Trophoblast cell (in vitro differentiated cells and primary cell): ENCODE results near the gene CCDC12.

Source experiments
- DNase-seq, 2 donors: peaks; one replicate each; pipeline ENCODE4 v3.0.0-alpha.2; 2016
- H2AFZ ChIP-seq: 2 replicates; pipeline ENCODE4 v1.6.1; 2013; ENCODE audit warnings: low read length, moderate library complexity, mild to moderate bottlenecking; ENCODE audit not compliant: insufficient read depth, poor library complexity
- H2AK5ac ChIP-seq: 2 replicates; pipeline ENCODE4 v1.6.1; 2013; ENCODE audit warnings: mild to moderate bottlenecking, low read length
- H2BK120ac ChIP-seq: 2 replicates; pipeline ENCODE4 v1.6.1; 2013; ENCODE audit warnings: low read length, mild to moderate bottlenecking, moderate library complexity; ENCODE audit not compliant: insufficient read depth, poor library complexity
- H2BK12ac ChIP-seq: 2 replicates; pipeline ENCODE4 v1.6.1; 2013; ENCODE audit warnings: mild to moderate bottlenecking, low read length, moderate library complexity
- H2BK5ac ChIP-seq: 2 replicates; pipeline ENCODE4 v1.6.1; 2013; ENCODE audit warnings: low read length, low read depth, moderate library complexity, mild to moderate bottlenecking; ENCODE audit not compliant: poor library complexity
- H3K14ac ChIP-seq: 2 replicates; pipeline ENCODE4 v1.6.1; 2013; ENCODE audit warnings: mild to moderate bottlenecking, low read length
- H3K18ac ChIP-seq: 2 replicates; pipeline ENCODE4 v1.6.1; 2013; ENCODE audit warnings: mild to moderate bottlenecking, low read length
- H3K23ac ChIP-seq: 2 replicates; pipeline ENCODE4 v1.6.1; 2013; ENCODE audit warnings: low read length
- H3K27ac ChIP-seq: 2 replicates; pipeline ENCODE4 v1.5.1; 2013; ENCODE audit warnings: low read depth, mild to moderate bottlenecking, inconsistent platforms, low read length, moderate library complexity
- H3K27me3 ChIP-seq: 2 replicates; pipeline ENCODE4 v1.6.1; 2013; ENCODE audit warnings: inconsistent platforms, mild to moderate bottlenecking, low read length, moderate library complexity; ENCODE audit not compliant: insufficient read depth
- H3K36me3 ChIP-seq, 2 experiments: 1 replicate in 1 of 2; 2 replicates in 1 of 2; pipeline ENCODE4 v1.6.1; 2013; ENCODE audit warnings: low read length in 2 of 2, mild to moderate bottlenecking in 2 of 2, moderate library complexity in 1 of 2; ENCODE audit not compliant: insufficient read depth in 2 of 2, control insufficient read depth in 1 of 2
- H3K4ac ChIP-seq: 2 replicates; pipeline ENCODE4 v1.6.1; 2013; ENCODE audit warnings: low read depth, mild to moderate bottlenecking, low read length, moderate library complexity
- H3K4me1 ChIP-seq, 2 experiments: 1 replicate in 1 of 2; 2 replicates in 1 of 2; pipeline ENCODE4 v1.6.1; 2013; ENCODE audit warnings: low read length in 2 of 2, mild to moderate bottlenecking in 2 of 2, moderate library complexity in 1 of 2; ENCODE audit not compliant: insufficient read depth in 2 of 2, control insufficient read depth in 1 of 2
- H3K4me2 ChIP-seq: 2 replicates; pipeline ENCODE4 v1.6.1; 2013; ENCODE audit warnings: inconsistent platforms, mild to moderate bottlenecking, low read length, moderate library complexity
- H3K4me3 ChIP-seq: 2 replicates; pipeline ENCODE4 v1.5.1; 2013; ENCODE audit warnings: mild to moderate bottlenecking, low read depth, low read length, inconsistent platforms
- H3K79me1 ChIP-seq: one replicate; pipeline ENCODE4 v1.6.1; 2013; ENCODE audit warnings: low read length
- H3K79me2 ChIP-seq: 2 replicates; pipeline ENCODE4 v1.6.1; 2013; ENCODE audit warnings: low read length, mild to moderate bottlenecking; ENCODE audit not compliant: control insufficient read depth, insufficient read depth, poor library complexity
- H3K9ac ChIP-seq: 2 replicates; pipeline ENCODE4 v1.6.1; 2013; ENCODE audit warnings: mild to moderate bottlenecking, low read length
- H3K9me3 ChIP-seq: 2 replicates; pipeline ENCODE4 v1.6.1; 2013; ENCODE audit warnings: low read depth, mild to moderate bottlenecking, control low read depth, inconsistent platforms, low read length; ENCODE audit not compliant: insufficient read depth
- H4K12ac ChIP-seq: 2 replicates; pipeline ENCODE4 v1.6.1; 2013; ENCODE audit warnings: low read depth, mild to moderate bottlenecking, low read length, moderate library complexity
- H4K8ac ChIP-seq: 2 replicates; pipeline ENCODE4 v1.6.1; 2013; ENCODE audit warnings: low read depth, mild to moderate bottlenecking, low read length, moderate library complexity
- H4K91ac ChIP-seq: one replicate; pipeline ENCODE4 v1.6.1; 2013; ENCODE audit warnings: low read depth, mild to moderate bottlenecking, low read length, moderate library complexity
- WGBS: extraction: QIAGEN DNeasy Blood & Tissue Kit; methylation state at CpG from one replicate; pipeline ENCODE4 v1.1.7; 2013; ENCODE audit warnings: missing lambda C conversion rate; ENCODE audit not compliant: insufficient read length, insufficient coverage; ENCODE audit errors: extremely low coverage; 5-methylcytosine and 5-hydroxymethylcytosine counted together

The CCDC12 gene

GRCh38 chr3:46935168-46935858 lies 41.2 kb downstream of the CCDC12 start:
- peak; percentile 80 to 82 for DNase-seq
- H2BK5ac ChIP-seq, result peak overlapping the region; percentile 28
- H3K4me2 ChIP-seq, result peak overlapping the region; percentile 13
- peaks cover 37 to 38% of the 10 kb centered on the region in 2 experiments for H3K4me1 ChIP-seq
- H4K12ac ChIP-seq, result no peak overlapping the region
- no CpG with 5 or more reads among the region's 7 CpGs for WGBS
- H2AFZ ChIP-seq, result no peak overlapping the region
- peak overlapping the region; percentile 73 for H2AK5ac ChIP-seq
- peak overlapping the region; percentile 43 for H4K8ac ChIP-seq
- H3K27ac ChIP-seq, result no peak overlapping the region
- H3K79me2 ChIP-seq, result peaks cover 3% of the 10 kb centered on the region
- H2BK12ac ChIP-seq, result peak overlapping the region; percentile 74
- H3K23ac ChIP-seq, result no peak overlapping the region
- H3K36me3 ChIP-seq, result peaks cover 40 to 45% of the 10 kb centered on the region in 2 experiments
- H4K91ac ChIP-seq, result peak overlapping the region; percentile 36
- H3K9ac ChIP-seq, result no peak overlapping the region
- no peak overlapping the region for H3K4me3 ChIP-seq
- H3K79me1 ChIP-seq, result peaks cover 3% of the 10 kb centered on the region
- H3K18ac ChIP-seq, result peak overlapping the region; percentile 77
- peak overlapping the region; percentile 9 for H2BK120ac ChIP-seq
- H3K27me3 ChIP-seq, result no peaks in the 10 kb centered on the region
- H3K4ac ChIP-seq, result peak overlapping the region; percentile 67
- no peaks in the 10 kb centered on the region for H3K9me3 ChIP-seq
- H3K14ac ChIP-seq, result no peak overlapping the region

- H2BK120ac ChIP-seq, result no peak overlapping the region
- no peak overlapping the region for H3K14ac ChIP-seq
- no peak overlapping the region for H2AK5ac ChIP-seq
- no peak overlapping the region for H3K4me3 ChIP-seq
- H3K27me3 ChIP-seq, result no peaks in the 10 kb centered on the region
- peak overlapping the region; percentile 74 for H2BK12ac ChIP-seq
- no peak overlapping the region for H3K27ac ChIP-seq
- H3K79me1 ChIP-seq, result peaks cover 3% of the 10 kb centered on the region
- H3K9ac ChIP-seq, result no peak overlapping the region
- peaks cover 3% of the 10 kb centered on the region for H3K79me2 ChIP-seq
- H3K9me3 ChIP-seq, result no peaks in the 10 kb centered on the region
- H3K36me3 ChIP-seq, result peaks cover 35 to 38% of the 10 kb centered on the region in 2 experiments
- peak overlapping the region; percentile 77 for H3K18ac ChIP-seq
- no peak overlapping the region for H2AFZ ChIP-seq
- WGBS, result no CpG with 5 or more reads among the region's 8 CpGs
- H4K12ac ChIP-seq, result no peak overlapping the region
- peaks cover 39 to 40% of the 10 kb centered on the region in 2 experiments for H3K4me1 ChIP-seq
- no peak overlapping the region for H3K23ac ChIP-seq
- no peak overlapping the region for H2BK5ac ChIP-seq
- H3K4ac ChIP-seq, result peak overlapping the region; percentile 22
- no peak overlapping the region for H4K8ac ChIP-seq
- DNase-seq, result no peak
- no peak overlapping the region for H4K91ac ChIP-seq
- no peak overlapping the region for H3K4me2 ChIP-seq
Measured at GRCh38 chr3:46934498-46935167, 41.9 kb downstream of the CCDC12 start.

GRCh38 chr3:46934072-46934471 lies 42.5 kb downstream of the CCDC12 start:
- Histone ChIP-seq H4K8ac (no peak overlapping the region), H4K91ac (no peak overlapping the region), H3K9ac (no peak overlapping the region), H2BK12ac (no peak overlapping the region), H3K4me2 (no peak overlapping the region), H4K12ac (no peak overlapping the region), H3K9me3 (no peaks in the 10 kb centered on the region), H2AFZ (no peak overlapping the region), H3K4ac (peak overlapping the region; percentile 51), H3K23ac (no peak overlapping the region), H3K27me3 (no peaks in the 10 kb centered on the region), H3K14ac (no peak overlapping the region), H3K36me3 (peaks cover 29 to 32% of the 10 kb centered on the region in 2 experiments), H2BK5ac (no peak overlapping the region), H3K79me1 (peaks cover 3% of the 10 kb centered on the region), H3K27ac (no peak overlapping the region), H3K18ac (no peak overlapping the region), H2AK5ac (peak overlapping the region; percentile 32), H3K4me1 (peaks cover 39 to 40% of the 10 kb centered on the region in 2 experiments), H3K4me3 (no peak overlapping the region), H3K79me2 (peaks cover 3% of the 10 kb centered on the region), H2BK120ac (no peak overlapping the region)
- WGBS, result no CpG with 5 or more reads among the region's 2 CpGs
- no peak for DNase-seq

GRCh38 chr3:46933261-46933660 lies 43.3 kb downstream of the CCDC12 start:
- peaks cover 39 to 40% of the 10 kb centered on the region in 2 experiments for H3K4me1 ChIP-seq
- H3K4ac ChIP-seq, result peak overlapping the region; percentile 4
- no peak for DNase-seq
- H3K36me3 ChIP-seq, result peaks cover 23 to 27% of the 10 kb centered on the region in 2 experiments
- H2AK5ac ChIP-seq, result no peak overlapping the region
- H3K9me3 ChIP-seq, result no peaks in the 10 kb centered on the region
- H3K18ac ChIP-seq, result no peak overlapping the region
- H2BK12ac ChIP-seq, result no peak overlapping the region
- no peak overlapping the region for H2BK5ac ChIP-seq
- no peak overlapping the region for H3K4me2 ChIP-seq
- H4K91ac ChIP-seq, result no peak overlapping the region
- H3K14ac ChIP-seq, result no peak overlapping the region
- no peak overlapping the region for H4K8ac ChIP-seq
- no peak overlapping the region for H2AFZ ChIP-seq
- H3K27me3 ChIP-seq, result no peaks in the 10 kb centered on the region
- H3K23ac ChIP-seq, result no peak overlapping the region
- no peak overlapping the region for H3K9ac ChIP-seq
- peaks cover 3% of the 10 kb centered on the region for H3K79me1 ChIP-seq
- peaks cover 3% of the 10 kb centered on the region for H3K79me2 ChIP-seq
- WGBS, result no CpG with 5 or more reads among the region's 6 CpGs
- no peak overlapping the region for H3K4me3 ChIP-seq
- no peak overlapping the region for H3K27ac ChIP-seq
- H4K12ac ChIP-seq, result no peak overlapping the region
- no peak overlapping the region for H2BK120ac ChIP-seq
